ENCODE measurements around the gene LRCH2. TPM values are rescaled to one million over a fixed set of nuclear protein-coding genes. Genes with fewer than 3 reads are reported as not detected.
"Not testable (repeated sequence)": the region's sequence is repeated elsewhere in the genome, so short reads cannot be mapped to it uniquely, and the experiment has no call there.

Gene LRCH2
- polyA plus RNA-seq, 1 donor, result 15.3 TPM

DNA sequence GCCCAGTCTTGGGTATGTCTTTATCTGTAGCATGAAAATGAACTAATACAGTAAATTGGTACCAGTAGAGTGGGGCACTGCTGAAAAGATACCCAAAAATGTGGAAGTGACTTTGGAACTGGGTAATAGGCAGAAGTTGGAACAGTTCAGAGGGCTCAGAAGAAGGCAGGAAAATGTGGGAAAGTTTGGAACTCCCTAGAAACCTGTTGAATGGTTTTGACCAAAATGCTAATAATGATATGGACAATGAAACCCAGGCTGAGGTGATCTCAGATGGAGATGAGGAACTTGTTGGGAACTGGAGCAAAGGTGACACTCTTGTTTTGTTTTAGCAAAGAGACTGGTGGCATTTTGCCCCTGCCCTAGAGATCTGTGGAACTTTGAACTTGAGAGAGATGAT is 24.3 kb downstream of the LRCH2 start:
- DNase-seq, result not testable (repeated sequence)

DNA sequence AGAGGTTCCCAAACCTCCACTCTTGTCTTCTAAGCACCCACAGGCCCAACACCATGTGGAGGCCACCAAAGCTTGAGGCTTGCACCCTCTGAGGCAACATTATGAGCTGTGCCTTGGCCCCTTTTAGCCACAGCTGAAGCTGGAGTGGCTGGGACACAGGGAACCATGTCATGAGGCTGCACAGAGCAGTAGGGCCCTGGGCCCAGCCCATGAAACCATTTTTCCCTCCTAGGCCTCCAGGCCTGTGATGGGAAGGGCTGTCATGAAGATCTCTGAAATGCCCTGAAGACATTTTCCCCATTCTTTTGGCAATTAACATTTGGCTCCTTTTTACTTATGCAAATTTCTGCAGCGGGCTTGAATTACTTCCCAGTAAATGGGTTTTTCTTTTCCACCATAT is 29.9 kb downstream of the LRCH2 start:
- no peak for DNase-seq

DNA sequence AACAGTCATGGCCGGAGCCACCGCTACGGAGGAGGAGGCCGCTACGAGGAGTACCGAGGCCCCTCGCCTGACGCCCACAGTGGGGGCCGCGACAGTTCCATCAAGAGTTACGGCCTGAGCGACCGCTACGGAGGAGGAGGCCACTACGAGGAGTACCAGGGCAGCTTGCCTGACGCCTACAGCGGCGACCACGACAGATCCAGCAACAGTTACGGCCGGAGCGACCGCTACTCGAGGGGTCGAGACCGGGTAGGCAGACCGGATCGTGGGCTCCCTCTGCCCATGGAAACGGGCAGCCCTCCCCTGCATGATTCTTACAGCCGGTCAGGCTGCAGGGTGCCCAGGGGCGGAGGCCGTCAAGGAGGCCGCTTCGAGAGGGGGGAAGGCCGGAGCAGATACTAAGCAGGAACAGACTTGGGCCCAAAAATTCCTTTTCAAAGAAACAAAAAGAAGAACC is 41.6 kb downstream of the LRCH2 start:
- DNase-seq, result no peak

DNA sequence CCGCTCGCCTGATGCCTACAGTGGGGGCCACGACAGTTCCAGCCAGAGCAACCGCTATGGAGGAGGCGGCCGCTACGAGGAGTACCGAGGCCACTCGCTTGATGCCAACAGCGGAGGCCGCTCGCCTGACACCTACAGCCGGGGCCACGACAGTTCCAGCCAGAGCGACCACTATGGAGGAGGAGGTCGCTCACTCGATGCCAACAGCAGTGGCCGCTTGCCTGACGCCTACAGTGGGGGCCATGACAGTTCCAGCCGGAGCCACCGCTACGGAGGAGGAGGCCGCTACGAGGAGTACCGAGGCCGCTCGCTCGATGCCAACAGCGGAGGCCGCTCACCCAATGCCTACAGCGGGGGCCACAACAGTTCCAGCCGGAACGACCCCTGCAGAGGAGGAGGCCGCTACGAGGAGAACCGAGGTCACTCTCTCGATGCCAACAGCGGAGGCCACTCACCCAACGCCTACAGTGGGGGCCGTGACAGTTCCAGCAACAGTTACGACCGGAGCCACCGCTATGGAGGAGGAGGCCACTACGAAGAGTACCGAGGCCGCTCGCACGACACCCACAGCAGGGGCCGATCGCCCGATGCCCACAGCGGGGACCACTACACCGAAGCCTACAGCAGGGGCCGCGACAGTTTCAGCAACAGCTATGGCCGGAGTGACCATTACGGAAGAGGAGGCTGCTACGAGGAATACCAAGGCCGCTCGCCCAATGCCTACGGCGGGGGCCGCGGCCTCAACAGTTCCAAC is 42.2 kb downstream of the LRCH2 start:
- DNase-seq, result no peak

DNA sequence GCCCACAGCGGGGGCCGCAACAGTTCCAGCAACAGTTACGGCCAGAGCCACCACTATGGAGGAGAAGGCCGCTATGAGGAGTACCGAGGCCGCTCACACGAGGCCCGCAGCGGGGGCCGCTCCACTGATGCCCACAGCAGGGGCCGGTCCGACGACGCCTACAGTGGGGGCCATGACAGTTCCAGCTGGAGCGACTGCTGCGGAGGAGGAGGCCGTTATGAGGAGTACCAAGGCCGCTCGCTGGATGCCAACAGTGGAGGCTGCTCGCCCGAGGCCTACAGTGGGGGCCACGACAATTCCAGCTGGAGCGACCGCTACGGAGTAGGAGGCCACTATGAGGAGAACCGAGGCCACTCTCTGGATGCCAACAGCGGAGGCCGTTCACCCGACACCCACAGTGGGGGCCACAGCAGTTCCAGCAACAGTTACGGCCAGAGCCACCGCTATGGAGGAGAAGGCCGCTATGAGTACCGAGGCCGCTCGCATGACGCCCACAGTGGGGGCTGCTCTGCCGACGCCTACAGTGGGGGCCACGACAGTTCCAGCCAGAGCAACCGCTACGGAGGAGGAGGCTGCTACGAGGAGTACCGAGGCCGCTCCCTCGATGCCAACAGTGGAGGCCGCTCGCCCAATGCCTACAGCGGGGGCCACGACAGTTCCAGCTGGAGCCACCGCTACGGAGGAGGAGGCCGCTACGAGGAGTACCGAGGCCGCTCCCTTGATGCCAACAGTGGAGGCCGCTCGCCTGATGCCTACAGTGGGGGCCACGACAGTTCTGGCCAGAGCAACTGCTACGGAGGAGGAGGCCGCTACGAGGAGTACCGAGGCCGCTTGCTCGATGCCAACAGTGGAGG is 43.0 kb downstream of the LRCH2 start:
- DNase-seq, result no peak

DNA sequence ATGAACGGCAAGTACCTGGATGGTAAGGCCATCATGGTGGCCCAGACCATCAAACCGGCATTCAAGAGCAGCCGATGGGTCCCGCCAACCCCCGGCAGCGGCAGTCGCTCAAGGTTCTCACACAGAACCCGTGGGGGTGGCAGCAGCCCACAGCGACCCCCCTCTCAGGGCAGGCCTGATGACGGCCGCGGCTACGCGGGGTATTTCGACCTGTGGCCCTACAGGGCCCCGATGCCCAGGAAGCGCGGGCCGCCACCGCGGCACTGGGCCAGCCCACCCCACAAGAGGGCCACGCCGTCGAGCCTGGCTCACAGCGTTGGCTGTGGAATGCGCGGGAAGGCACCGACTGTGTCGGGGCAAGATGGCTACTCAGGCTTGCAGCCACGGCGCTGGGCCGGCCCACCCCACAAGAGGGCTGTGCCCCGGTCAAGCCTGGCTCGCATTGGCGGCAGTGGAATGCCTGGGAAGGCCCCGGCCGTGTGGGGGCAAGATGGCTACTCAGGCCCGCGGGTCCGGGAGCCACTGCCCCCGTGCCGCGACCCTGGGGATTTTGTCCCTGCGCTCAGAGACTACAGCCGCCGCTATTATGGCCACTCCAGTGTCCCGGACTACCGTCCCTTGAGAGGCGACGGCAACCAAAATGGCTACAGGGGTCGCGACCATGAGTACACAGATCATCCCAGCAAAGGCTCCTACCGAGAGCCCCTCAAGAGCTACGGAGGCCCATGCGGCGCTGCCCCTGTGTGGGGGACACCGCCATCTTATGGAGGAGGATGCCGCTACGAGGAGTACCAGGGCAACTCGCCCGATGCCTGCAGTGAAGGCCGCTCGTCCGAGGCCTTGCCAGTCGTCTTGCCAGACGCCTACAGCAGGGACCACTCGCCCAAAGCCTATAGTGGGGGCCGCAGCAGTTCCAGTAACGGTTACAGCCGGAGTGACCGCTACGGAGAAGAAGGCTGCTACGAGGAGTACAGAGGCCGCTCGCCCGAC is 44.0 kb downstream of the LRCH2 start:
- no peak for DNase-seq

DNA sequence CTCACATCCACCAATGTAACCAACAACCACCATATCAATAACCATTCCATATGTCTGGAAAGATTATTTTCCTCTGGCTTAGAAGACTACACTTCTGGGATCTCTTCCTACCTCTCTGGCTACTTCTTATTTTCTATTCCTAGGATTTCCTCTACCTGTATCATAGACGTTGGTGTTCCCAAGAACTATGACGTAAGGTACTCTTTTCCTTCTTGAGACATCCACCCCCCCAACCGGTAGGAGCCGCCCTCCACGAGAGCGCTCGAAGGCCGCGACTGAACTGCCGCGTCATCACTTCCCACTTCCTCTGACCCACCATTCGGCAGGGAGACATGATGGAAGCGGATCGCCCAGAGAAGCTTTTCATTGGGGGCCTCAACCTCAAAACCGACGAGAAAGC is 44.8 kb downstream of the LRCH2 start, which contains the start of gene RBMXL3:
Gene RBMXL3, plus strand, starts transcription at position 301 of the 400 bp plus-strand sequence. Its CDS starts 32 bp downstream, at position 333.
- DNase-seq, result no peak

DNA sequence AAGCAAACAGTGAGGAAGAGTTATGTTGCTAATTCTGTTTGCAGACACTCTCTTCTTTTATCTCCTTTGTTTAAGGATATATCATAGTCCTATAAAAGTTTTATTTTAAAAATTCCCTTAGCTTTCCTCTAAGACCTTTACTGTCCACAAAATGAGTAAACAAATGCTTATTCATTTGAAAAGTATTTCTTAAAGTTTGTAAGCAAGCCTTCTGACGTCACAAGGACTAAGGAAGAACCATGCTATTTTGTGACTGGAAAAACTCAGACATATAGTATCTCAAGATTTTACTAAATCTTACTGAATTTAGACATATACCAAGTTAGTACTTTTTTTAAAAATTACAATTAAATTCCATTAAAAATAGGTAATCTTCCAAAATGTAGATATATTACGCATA is 49.9 kb downstream of the LRCH2 start:
- DNase-seq, result no peak

DNA sequence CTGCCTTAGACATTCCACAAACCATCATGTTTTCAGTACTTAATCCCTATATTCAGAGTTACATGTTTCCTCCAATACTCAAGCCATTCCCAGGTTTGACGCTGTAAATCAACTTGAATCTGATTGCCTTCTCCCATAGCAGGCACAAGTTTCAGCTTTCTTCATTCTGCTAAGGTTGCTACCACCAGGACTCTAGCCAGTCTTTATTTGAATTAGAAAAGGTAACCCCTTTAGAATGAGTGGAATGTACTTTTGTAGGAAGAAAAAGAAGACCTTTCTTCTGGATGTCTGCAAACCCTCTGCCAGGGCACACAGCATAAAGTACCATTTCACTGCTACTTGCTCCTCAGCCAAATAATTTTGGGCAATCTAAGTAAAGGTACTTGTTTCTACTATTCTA is 55.4 kb downstream of the LRCH2 start:
- no peak for DNase-seq

DNA sequence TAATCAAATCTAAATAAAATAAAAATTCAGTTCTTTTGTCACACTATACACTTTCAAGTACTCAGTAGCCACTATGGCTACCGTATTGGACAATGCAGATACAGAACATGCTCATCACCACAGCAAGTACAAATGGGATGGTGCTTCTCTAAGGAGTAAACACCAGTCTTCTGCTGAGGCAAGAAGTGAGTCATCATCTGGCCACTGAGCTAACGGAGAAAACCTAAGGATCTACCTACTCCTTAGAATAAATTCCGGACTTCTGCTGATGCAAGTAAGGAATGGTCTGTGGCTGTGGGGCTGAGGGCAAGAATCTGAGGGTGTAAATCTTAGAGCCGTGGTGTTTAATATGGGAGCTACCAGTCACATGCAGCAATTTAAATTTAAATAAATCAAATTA is 56.0 kb downstream of the LRCH2 start:
- no peak for DNase-seq

DNA sequence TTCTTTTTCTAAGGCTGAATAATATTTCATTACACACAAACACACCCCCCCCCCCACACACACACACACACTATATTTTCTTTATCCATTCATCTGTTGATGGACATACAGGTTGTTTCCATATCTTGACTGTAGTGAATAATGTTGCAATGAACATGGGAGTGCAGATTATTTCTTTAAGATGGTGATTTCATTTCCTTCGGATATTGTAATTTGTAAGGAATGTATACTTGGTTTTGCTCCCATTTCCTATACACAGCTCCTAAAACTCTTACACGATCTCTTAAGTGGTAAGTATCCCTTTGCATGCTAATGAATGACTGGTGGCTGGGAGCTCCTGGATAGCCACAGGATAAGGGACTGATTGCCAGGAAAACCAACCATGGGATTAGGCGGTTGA is 59.3 kb downstream of the LRCH2 start:
- DNase-seq, result no peak

DNA sequence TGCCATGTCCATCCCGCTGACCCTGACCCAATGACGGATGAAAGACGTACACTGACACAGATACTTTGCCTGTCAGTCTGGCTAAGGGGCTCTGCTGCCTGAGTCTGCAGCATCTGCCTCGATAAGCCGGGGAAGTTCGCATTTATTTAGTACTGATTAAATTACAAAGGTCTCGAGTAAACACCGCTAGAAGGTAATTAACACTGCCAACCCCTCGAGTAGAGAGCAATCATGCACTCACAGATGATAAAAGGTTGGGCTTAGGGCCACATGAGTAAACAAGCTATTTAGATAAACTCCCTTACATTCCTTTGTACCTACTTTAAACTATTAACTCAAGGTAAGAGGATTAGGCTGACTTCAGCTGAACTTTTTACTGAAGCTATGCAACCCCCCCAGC is 60.7 kb downstream of the LRCH2 start:
- DNase-seq, result no peak

DNA sequence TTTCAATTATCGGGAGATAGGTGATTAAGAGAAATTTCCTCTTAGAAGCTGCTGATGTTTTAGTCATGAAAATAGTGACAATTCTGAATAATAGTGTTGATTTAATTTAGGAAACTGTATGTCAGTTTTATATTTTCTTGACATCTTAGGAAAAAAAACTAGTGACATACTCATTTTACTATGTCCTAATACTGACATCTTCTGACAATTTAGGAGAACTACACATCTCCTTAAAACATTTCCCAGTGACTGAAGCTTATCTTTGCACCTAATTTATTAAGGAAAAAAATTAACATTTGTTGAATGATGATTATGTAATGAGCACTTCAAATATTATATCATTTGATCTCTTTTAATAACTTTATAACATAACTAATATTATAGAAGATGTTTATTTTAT is 86.7 kb downstream of the LRCH2 start:
- no peak for DNase-seq

DNA sequence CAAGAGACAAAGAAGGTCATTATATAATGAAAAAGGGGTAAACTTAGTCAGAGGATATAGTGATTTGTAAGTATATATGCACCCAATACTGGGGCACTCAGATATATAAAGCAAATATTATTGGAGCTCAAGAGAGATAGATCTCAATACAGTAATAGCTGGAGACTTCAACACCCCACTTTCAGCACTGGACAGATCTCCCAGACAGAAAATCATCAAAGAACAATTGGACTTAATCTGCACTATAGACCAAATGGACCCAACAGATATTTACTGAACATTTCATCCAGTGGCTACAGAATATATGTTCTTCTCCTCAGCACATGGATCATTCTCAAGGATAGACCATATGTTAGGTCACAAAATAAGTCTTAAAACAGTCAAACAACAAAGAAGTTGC is 91.8 kb downstream of the LRCH2 start:
- DNase-seq, result no peak

DNA sequence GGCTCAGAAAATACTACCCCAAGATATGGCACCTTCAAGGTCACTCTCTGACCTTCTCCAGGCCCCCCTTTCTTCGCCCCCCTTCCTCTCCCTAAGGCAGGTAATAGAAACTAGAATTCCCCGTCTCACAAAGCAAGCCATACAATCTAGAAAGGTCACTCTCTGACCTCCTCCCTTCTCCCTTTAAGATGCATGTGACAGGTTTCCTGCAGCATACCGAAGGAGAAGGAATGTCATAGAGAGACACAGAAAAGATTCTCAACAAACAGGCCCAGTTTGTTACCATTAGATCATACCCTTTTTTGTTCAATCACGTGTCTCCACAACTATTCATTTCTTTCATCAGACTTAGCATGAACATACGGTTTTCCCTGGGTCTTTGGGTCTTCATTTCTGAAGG is 95.9 kb downstream of the LRCH2 start:
- DNase-seq, result no peak

DNA sequence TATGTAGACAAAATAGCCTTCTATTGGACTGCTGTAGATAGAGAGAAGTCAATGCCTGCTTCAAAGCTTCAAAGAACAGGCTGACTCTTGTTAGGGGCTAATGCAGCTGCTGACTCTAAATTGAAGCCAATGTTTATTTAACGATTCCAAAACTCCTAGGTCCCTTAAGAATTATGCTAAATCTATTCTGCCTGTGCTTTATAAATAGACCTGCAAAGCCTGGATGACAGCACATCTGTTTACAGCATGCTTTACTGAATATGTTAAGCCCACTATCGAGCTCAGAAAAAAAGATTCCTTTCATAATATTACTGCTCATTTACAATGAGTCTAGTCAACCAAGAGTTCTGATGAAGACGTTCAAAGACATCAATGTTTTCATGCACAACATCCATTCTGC is 99.5 kb downstream of the LRCH2 start:
- no peak for DNase-seq

DNA sequence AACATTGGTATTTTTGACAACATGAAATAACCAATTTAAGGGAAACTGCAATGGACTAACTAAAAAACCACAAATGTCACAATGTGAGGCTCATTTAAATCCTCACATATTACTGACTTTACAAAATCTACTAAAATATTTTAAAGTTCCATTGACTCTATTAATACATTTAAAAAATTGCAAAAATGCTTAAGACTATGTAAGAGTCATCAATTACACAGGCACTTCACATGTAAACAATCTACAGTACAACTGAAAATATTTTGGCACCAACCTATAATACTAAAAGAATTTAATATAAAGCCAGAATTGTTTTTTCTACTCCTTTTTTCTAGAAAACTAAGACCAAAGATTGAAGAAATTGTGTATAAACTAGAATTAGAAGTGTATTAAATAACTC is 121.5 kb downstream of the LRCH2 start:
- no peak for DNase-seq

DNA sequence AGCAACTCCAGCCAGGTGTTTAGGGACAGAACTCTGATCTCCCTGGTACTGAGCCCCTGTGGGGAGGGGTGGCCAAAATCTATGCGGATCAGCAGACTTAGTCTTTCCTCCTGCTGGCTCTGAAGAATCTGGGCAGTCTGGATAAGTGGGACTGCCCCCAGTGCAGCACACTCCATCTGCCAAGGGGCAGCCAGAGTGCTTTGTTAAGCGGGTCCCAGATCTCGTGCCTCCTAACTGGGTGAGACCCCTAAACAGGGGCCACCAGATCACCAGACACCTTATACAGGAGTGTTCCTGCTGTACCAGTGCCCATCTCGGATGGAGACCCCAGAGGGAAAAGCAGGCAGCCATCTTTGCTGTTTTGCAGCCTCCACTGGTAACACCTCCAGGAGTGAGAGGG is 135.0 kb downstream of the LRCH2 start:
- DNase-seq, result no peak

DNA sequence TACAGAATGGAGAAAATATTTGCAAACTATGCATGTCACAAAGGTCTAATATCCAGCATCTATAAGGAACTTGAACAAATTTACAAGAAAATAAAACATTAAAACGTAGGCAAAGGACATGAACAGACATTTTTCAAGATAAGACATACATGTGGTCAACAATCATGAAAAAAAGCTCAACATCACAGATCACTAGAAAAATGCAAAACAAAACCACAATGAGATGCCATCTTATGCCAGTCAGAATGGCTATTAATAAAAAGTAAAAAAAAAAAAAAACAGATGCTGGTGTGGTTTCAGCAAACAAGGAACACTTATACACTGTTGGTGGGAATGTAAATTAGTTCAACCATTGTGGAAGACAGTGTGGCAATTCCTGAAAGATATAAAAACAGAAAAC is 140.7 kb downstream of the LRCH2 start:
- DNase-seq, result no peak

DNA sequence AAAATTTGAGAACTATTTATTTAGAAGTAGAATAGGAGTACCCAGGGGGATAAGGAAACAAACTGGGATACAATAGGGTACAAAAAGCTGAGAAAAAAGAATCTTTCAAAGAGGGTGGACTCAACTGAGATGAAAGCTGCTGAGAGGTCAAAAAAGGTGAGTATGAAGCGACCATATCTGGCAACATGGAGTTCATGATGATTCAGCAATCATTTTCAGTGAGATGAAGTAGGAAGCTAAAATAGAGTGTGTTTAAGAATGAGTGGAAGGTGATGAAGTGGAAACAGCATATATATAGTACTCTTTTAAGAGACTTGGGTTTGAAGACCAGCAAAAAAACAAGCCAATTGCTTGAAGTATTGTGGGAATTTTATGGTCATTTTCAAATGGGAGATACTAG is 144.5 kb downstream of the LRCH2 start:
- DNase-seq, result no peak

DNA sequence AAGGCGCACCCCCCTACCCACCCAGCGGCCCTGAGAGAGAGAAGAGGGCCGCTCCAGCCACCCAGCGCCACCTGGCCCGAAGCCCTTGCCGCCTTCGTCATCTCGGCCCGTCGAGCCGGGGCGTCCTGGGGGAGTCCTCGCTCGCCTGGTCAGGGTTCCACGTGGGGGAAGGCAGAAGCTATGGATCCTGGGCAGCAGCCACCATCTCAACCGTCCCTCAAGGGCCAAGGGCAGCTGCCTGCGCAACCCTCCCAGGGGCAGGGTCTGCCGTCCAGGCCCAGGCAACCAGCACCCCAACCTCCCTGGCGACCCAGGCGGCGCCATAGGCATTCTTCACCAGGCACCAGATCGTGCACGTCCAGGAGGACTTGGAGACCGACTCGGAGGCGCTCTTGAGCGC is 165.0 kb downstream of the LRCH2 start:
- no peak for DNase-seq

DNA sequence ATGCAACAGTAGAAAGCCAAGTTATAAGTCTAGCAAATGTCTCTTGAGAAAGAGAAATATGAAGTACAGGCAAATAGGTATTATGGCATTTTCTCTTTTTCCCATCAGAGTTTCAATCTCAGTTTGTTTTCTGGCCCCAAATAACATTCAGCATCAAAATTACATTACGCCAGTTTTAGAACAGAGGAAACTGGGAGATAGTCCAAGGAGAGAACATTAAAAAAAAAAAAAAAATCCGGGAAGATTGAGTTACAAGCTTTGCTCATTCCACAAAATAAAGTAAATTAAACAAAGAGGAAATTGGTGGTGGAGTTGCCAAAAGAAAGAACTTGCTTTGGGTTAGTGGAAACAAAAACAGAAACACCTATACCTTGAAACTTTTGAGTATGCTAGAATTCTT is 166.1 kb downstream of the LRCH2 start:
- DNase-seq, result no peak

All from left kidney (tissue), 2 donors.